Activated CD4-positive, alpha-beta T cell treated with anti-CD3 and anti-CD28 coated beads, Interleukin-2, Interleukin-4, amounts not matched to agents 100 ng/mL and 50 ng/mL, durations not matched to agents 16 hours and 8 hours (primary cell): Measurements from ENCODE around the gene DUSP6.
A peak's percentile ranks its signal among the peaks of the same experiment; 100 is the strongest.
"Not testable (repeated sequence)": the region's sequence is repeated elsewhere in the genome, so short reads cannot be mapped to it uniquely, and the experiment has no call there.

Experiments used
- DNase-seq: peaks from one replicate; pipeline ENCODE4 v3.0.0-alpha.2; 2020; ENCODE audit warnings: low spot score

The DUSP6 gene

DNA sequence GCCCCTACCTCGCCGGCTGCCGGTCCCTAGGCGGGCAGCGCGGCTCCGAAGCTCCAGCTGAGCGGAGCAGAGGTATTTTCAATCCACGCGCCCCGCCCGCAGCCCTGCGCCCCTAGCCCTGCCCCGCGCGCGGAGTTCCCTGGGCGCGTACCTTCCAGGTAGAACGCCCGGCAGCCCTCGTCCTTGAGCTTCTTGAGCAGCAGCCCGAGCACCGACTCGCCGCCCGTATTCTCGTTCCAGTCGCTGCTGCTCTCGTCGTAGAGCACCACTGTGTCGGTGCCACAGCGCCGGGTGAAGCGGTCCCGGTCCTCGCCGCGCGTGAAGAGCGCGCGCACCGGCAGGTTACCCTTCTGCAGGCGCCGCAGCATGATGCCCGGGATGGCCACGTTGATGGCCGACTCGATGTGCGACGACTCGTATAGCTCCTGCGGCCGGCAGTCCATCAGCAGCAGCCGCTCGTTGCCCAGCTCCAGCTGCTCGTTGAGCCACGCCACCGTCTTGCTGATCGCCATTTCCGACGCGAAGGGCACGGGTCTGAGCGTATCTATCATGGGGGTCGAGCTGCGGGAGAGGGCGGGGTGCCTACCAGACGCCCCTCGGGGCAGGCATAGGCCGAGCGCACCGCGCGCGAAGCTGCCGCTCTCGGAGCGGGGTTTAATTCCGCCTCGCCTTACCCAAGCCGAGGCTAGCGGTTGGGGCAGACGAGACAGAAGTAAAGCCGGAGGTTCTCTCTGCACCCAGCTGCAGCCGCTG is 636 bp downstream of the DUSP6 start:
- no peak for DNase-seq

DNA sequence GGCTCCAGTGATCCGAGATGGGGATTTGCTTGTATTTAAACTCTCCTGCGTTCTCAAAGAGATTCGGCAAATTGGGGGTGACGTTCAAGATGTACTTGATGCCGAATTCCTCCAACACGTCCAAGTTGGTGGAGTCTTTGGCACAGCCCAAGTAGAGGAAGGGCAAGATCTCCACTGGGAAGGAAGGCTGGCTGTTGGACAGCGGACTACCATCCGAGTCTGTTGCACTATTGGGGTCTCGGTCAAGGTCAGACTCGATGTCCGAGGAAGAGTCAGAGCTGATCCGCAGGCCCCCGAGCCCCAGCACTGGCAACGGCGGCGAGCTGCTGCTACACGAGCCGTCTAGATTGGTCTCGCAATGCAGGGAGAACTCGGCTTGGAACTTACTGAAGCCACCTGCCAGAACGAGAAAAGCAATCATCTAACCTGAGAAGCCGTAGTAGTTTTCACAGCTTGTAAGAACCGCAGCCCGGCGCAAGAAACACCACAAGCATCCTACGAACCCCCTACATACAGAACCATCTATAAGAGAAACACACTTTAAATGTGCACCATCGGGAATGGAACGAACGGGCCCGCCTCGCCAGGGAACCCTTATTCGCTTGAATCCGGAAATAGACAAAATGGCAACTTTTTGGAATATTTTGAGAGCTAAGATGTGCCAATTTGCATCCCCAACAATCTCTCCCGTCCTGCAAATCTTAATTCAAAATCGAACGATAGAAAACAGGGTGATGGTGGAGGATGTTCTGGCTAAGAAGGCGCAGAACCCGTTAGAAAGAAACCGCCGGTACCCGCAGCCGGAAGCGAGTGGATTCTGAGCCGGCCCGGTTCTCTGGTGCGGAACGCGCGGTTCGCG is 1.4 kb downstream of the DUSP6 start:
- no peak for DNase-seq

DNA sequence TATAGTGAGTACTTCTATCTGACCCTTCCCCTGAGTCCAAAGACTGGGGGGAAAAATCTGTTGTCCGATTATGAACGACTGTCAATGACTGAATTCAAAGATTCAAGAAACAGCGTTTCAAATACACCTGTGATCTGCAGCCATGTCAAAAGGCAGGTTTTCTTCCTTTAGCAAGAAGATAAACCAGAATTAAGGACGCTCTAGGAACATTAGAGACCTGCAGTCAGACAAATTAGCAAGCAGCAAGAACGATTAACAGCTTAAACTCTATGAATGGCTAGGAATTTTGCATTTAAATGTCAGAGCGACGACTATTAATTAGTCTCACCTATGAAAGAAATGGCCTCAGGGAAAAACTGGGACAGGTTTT is 2.1 kb downstream of the DUSP6 start:
- no peak for DNase-seq

DNA sequence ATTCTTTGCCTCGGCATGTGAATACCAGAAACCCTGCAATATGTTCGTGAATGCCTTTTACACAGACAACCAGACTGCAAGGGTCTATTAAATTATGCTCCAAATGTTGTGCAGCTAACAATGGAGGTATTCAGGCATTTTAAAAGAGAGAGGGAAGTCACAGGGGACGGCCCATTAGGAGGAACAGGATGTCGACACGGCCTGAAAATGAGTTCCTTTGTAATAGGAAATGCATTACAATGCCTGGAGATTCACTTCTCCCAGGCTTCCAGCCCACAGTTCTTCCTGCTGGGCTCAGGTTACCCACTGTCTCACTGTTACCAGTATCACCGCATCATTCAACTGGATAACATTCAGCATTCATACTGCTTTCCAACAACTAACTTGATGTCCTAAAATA is 2.5 kb downstream of the DUSP6 start:
- no peak for DNase-seq

DNA sequence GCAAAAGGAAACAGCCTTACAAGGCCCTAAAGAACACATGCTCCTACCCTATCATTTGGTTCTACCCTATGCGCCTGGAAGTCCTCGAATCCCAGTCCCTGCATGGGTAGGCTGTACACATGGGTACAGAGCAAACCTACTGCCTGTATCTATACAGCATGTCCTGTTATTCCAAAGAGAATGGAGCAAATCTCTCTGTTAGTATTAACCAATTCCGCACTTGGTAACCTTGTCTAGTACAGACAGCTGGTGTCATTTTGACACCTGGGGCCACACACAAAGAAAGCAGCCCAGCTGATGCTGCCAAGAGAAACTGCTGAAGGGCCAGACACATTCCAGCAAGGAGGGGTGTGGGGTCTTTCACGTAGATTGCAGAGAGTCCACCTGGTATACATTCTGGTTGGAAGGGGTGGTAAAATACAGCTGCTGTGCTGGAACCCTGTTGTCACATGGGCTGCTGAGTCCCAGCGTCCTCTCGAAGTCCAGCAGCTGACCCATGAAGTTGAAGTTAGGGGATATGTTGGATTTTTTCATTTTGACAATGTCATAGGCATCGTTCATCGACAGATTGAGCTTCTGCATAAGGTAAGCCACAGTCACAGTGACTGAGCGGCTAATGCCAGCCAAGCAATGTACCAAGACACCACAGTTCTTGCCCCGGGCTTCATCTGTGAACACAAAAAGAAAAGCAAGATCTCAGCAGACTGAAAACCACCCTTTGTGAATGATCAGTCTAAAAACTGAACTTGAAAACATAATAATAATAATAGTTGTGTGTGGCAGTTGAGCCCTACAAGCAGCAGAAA is 3.2 kb downstream of the DUSP6 start:
- no peak for DNase-seq

DNA sequence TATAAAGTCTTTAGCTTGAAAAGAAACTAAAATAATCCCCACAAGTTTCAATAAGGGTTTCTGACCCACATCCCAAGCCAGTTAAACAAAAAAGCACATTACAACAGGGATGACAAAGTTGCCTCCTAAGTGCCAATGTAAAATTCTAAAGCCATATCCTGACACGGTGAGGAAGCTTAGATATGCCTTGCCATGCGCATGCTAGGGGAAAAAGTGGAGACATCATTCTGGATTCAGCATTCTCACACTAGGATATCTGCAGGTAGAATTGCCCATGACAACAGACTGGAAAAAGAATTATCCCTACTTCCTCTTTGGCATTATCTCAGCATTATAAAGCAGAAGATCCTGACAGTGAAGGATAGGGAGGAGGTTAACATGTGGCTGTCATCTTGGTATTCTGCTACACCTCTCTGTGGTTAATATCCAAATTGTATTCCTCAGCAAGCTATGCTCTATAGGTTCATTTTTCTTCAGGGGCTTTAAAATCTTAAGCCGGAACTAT is 4.9 kb downstream of the DUSP6 start:
- no peak for DNase-seq

DNA sequence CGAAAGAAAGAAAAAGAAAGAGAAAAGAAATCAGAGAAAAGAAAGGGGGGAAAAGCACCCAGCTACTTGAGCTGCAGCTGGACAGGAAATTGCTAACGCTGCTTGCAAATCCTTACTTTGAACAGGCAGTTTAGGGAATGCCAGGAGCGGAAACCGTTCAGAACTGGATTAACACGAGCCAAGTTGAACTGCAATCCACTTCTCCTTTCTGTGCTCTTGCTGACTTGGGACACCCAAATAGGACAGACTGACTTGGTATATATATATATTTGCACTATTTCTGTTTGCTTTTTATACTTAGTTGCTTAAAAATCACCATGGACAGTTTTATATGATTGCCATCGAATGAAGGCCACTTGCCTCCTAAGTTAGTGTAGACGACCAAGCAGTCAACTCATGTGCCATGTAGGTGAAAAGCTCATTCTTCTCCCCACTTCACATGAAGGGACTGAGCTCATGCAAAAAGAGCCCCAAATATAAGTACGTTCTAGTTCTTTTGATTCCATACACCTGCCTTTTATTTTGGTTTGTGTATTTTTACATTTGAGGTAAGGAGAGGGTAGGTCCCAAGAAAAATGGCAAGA is 5.5 kb downstream of the DUSP6 start:
- DNase-seq = no peak

DNA sequence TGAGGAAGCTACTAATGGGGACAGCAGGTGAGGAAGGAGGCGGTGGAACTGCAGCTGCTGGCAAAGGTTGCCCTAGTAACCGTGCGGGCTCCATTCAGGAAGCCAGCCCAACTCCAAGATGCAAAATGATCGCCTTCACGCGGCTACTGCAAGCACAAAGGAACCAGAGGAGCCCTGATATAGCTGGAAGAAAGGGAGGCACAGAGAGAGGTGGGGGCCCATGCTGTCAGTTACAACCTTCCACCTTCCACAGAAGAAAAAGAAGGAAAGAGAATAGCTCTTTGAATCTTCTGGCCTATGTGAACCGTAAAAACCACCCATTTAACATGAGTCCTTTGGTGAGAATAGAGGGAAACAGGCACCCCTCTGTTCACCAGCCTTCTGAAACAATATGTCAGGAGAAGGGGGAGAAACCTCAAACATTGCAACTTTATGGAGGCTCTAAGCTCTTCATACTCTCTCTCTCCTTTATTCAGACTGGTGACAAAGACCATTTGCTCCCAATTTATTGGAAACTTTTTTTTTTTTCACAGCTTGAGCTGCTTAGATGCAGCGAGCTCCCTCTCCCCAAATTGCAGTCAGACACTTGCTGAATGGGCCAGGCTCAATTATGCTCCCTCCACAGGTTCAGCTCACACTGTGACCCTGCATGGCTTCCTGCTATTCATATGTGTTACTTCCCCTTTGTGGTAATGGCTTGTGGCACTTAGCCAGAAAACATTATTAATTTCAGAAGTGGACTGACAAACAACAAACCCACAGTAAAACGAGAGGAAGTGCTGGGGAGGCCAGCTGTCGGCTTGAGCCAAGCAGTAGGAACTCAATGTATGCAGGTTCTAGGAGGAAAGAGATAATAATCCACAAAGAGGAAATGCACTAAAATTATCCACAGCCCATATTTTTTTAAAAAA is 6.2 kb downstream of the DUSP6 start:
- peak; percentile 93 for DNase-seq

DNA sequence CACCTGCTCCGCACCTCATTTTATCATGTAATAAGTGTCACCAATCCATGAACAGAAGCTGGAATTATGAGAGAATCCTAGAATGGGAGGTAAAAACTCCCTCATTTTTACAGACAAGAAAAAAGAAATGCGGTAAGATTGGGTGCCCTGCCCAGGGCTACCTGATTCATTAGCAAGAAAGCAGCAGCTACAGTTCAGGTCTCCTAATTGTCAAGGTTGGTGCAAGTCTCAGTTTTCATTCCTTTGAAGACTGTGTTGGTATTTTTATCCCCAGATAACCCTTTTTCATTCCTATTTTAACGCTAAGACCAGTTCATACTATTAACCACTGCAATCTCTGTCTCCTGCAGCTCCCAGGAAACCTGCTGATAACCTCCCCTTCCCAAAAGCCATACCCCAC is 6.9 kb downstream of the DUSP6 start:
- DNase-seq = no peak

DNA sequence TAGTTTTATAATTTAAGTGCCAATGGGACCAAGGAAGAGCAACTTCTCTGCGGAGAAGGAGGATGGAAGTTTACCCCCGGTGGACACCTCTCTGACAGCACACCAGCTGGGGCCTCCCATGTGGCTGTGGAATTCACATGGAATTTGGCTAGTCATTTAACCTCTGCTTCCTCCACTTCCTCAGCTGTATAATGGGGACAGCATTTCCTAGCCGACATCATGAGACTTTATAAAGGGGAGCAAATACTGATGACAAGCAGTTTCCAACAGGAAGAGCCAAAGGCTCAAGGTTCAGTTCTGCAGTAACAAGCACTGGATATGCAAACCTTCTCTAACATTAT is 7.5 kb downstream of the DUSP6 start:
- no peak for DNase-seq

DNA sequence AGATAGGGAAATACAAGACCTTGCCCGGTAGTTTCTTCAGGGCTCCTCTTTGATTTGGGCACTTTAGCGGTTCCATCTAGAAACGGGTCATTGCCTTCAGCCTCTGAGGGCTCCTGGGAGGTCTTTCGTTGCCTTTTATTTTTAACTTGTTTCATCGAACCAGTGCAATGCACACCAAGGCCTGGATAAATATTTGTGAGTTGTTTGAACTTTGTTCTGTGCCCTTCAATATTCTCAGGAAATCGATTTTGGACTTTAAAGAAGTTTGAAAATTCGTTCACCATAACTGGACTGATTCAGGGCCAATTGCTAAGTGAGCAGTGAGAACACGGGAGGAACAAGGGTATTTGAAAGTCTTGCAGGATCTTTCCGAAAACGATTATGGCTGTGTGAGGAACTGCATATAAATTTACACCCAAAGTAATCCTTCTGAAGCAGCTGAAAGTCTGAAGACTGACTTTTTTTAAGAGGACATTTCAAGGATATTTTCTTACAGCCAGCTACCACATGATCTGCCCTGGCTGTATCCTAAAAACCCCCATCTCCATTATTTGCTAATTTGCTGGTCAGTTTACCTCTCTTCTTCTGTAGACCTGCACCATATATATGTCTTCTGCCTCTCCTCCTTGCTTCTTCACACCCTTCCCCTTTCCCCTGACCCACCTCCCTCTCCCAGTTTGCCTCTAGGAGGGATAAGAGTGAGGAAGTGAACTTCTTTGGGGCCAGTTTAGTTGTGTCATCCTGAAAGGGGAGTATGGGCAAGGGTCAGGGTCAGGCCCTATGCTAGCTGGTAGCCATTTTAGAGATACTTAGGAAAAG is 8.0 kb downstream of the DUSP6 start:
- no peak for DNase-seq

DNA sequence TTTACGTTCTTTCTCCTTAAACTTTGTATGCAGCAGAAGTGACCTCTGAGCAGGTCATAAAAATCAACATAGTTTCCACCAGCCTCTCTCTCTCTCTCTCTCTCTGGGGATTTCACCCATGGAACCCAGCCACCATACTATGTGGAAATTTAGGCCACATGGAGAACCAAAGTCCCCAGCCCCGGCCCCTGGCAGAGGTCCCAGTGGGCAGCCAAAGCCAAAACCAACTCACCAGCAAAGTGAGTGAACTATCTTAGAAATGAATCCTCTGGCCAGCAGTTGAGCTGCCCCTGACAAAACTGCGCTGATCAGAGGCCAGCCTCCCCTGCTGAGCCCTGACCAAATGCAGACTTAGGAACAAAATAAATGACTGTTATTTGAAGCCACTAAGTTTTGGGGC is 9.2 kb downstream of the DUSP6 start:
- DNase-seq = no peak

DNA sequence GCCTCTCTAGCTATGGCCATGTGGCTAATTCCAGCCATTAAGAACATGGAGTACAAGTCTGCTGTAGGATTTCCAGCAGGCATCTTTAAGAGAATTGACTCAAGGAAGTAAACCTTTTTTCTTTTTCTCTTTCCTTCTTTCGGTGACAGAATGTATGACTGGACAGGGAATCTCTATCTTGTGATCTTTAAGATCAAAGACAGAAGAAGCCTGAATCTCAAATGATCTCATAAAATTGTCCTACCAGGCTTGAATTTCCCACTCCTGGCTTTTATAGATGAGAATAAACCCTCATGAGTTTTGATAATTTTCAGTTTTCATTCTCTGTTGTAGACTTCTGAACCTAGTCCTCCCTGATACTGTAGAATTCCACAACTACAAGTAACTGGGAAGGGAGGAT is 11.4 kb downstream of the DUSP6 start:
- no peak for DNase-seq

DNA sequence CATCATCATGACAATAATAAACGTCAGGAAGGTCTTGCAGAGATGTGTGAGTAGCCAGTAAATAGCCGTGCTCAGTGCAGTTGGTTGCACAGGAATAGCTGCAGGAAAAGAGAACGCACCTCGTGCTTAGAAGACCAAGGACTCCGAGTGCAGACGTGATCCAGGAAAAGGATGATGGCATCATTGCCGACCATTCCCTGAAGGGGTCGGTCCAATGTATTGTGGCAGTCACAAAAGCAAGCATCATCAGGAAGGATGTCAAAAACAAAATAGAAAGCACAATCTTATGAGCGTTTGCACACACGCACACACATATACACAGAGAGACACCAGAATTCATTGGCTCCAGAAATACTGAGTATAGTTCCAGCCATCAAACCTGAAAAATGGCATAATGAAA is 12.8 kb downstream of the DUSP6 start:
- DNase-seq = no peak

DNA sequence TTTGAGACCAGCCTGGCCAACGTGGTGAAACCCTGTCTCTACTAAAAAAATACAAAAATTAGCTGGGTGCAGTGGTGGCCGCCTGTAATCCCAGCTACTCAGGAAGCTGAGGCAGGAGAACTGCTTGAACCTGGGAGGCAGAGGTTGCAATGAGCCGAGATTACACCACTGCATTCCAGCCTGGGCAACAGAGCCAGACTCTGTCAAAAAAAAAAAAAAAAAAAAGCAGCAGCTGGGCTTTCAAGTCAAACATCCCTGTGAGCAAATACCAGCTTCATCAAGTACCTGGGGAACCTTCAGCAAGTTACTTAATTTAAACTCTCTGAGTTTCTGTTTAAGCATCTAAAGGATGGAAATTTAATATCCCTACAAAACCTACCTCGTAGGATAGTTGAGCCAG is 15.2 kb downstream of the DUSP6 start:
- DNase-seq = not testable (repeated sequence)

DNA sequence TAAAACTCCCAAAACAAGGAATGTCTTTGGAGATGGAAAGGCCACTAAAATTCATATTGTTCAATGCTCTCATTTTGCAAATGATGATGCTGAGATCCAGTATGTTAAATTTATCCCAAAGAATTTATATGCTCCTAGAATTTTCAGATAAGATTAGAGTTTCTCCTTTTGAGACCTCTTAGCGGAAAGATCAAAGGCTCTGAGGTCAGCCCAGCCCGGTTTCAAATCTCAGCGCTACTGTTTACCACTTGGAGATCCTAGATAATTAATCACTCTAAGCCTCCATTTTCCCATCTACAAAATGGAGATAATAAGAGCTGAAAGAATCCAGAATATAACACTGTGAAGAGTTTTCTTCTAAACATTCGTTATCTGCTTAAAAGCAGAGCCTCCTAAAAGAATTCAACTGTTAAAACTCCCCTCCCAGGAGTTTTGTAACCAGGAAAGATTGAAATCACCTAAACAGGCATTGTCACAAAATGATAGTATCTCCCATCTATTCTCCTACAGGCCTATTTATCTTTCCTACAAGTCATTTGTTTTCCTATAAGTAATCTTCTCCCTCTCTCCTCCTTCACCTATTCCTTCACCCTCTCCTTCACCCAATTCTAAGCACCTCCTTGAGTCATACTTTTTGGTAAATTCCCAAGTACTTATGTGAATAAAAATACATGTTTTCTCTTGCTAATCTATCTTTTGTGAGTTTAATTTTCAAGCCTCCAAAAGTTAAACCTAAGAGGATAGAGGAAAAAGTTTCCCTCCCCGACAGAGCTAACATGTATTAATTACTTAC is 16.7 kb downstream of the DUSP6 start:
- DNase-seq = no peak

DNA sequence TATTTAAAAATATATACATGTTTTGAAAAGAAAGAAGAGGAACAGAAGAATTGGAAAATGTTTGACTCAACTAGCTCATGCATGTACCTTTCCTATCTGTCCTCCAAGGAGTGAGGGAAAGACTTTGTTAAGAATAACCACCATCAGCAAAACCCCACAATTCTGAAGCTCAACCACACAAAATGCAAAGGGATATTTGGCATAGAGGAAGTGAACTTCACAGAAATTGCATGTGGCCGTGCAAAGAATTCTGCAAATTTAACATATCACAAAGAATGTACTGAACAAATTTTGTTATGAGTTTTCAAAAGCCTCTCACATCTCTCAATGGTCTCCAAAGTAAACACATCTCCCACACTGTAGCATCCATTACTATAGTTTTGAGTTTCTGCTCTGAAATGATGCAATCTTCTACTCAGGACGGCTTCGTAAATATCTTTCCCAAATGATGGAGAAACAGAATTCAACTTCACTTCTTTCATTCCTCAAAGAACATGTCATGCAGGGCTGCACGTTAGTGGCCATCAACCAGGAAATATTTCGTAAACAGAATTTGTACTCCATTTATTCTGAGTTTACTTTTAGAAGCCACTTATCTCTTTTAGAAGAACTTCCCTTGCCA is 17.6 kb downstream of the DUSP6 start:
- no peak for DNase-seq

DNA sequence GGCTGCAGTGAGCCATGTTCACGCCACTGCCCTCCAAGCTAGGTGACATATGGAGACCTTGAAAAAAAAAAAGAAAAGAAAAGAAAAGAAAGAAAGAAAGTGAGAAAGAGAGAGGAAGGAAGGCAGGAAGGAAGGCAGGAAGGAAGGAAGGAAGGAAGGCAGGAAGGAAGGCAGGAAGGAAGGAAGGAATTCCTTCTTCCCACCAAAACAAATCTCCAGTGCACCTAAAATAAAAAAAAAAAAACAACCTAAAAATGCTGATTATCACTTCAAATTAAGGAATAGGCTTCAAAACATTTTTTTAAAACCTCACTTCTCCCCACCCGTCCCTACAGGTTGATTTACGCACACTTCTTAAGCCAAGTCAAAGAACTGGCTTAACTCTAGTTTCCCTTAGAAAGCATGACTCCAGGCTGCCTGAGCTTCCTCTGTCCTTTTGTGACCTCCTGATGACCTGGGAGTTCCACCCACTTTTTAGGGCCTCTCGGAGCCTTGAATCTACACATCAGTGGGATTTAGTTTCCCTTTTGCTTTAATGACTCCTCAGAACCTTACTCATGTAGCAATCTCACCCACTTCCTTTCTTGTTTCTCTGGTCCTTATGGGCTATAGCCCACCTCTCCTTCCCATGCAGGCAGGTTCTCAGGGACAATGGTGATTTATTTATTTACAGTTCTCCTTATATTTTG is 18.6 kb downstream of the DUSP6 start:
- no peak for DNase-seq
